NCI-H2107 (cell line): ENCODE results near the gene MCM10.
A peak's percentile ranks its signal among the peaks of the same experiment; 100 is the strongest.
"Not testable (repeated sequence)": the region's sequence is repeated elsewhere in the genome, so short reads cannot be mapped to it uniquely, and the experiment has no call there.

Experiments used
- DNase-seq: peaks from one replicate; lab custom pipeline; 2025; lab: John Stamatoyannopoulos, UW

The MCM10 gene

GRCh38 chr10:13160934-13161856, at the start of gene MCM10:
TSS of gene MCM10 (plus strand) at chr10:13161558. CDS start at chr10:13164203, 2,645 bp downstream.
- peak; percentile 87 for DNase-seq

- no peak for DNase-seq
Measured at GRCh38 chr10:13113544-13113943, 47.8 kb upstream of the MCM10 start.

- DNase-seq = no peak
Measured at GRCh38 chr10:13115832-13116803, 45.2 kb upstream of the MCM10 start.

GRCh38 chr10:13117841-13118783, 43.2 kb upstream of the MCM10 start:
- DNase-seq = no peak

- no peak for DNase-seq
Measured at GRCh38 chr10:13118784-13119410, 42.5 kb upstream of the MCM10 start.

- no peak for DNase-seq
Measured at GRCh38 chr10:13120786-13121499, 40.4 kb upstream of the MCM10 start.

- DNase-seq = no peak
Measured at GRCh38 chr10:13121500-13121854, 39.9 kb upstream of the MCM10 start.

- DNase-seq = no peak
Measured at GRCh38 chr10:13136651-13137050, 24.7 kb upstream of the MCM10 start.

DNA sequence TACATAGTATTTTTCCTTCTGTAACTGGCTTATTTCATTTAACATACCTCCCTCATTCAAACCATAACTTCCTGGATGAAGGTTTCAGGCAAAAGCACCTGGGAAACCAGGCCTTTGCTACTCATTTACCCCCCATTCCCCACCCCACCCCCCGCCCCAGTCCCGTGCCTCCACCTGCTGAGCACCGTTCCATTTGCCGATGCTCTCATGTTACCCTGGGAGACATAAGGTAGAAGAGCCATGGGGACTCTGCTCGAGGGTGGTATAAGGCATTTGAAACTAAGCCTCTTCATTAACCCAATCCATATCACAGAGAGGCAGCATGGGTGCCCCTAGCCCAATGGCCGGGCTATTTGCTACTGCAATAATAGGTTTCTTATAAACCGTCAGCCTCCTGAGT, 22.2 kb upstream of the MCM10 start:
- peak; percentile 12 for DNase-seq

DNA sequence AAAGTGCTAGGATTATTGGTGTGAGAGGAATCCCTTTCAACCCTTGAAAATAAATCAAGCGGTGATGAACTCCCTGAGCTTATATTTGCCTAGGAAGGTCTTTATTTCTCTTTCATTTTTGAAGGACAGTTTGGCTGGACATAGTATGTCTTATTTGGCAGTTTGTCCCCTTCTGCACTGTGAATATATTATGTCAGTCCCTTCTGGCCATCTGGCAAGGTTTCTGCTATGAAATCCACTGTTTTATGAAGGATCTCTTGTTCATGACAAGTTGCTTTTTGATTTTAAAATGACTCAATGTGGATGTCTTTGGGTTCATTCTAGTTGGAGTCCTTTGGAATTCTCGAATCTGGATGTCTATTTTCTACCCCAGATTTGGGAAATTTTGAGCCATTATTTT, 21.7 kb upstream of the MCM10 start:
- no peak for DNase-seq

- no peak for DNase-seq
Measured at GRCh38 chr10:13140627-13141190, 20.6 kb upstream of the MCM10 start.

- DNase-seq = no peak
Measured at GRCh38 chr10:13143766-13144165, 17.6 kb upstream of the MCM10 start.

DNA sequence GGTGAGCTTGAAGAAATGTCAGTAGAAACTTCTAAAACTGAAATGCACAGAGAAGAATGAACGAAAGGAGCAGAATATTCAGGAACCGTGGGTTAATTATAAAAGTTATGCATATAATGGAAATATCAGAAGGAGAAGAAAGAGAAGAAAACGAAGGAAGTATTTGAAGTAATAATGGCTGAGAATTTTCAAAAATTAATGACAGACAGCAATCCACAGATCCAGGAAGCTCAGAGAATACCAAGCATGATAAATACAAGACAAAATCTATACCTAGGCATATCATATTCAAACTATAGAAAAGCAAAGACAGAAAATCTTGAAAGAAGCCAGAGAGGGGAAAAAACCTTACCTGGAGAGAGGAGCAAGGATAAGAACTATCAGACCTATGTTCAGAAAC, 16.5 kb upstream of the MCM10 start:
- DNase-seq = no peak

DNA sequence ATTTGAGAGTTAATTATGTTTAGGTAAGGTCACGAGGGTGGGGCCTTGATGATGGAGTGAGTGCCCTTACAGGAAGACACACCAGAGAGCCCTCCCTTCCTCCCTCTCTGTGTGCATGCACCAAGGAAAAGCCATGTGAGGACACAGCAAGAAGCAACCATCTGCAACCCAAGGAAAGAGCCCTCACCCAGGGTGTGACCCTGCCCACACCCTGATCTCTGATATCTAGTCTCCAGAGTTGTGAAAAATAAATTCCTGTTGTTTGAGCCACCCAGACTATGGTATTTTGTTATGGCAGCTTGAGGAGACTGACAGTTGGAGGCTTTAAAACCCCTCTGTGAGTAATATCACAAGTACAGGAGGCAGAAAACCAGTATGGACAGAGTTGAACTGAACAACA, 15.0 kb upstream of the MCM10 start:
- DNase-seq = no peak

DNA sequence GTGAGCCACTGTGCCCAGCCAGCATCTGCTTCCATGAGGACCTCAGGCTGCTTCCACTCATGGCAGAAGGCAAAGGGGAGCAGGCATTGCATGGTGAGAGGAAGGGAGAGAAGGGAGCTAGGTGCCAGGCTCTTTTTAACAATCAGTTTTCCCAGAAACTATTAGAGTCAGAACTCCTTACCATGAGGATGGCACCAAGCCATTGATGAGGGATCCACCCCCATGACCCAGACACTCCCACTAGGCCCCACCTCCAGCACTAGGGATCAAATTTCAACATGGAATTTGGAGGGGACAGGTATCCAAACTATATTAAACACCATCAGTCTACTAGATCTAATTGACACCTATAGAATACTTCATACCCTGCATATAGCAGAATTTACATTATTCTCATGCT, 14.2 kb upstream of the MCM10 start:
- DNase-seq = no peak

GRCh38 chr10:13152296-13152695, 9.1 kb upstream of the MCM10 start:
- no peak for DNase-seq

DNA sequence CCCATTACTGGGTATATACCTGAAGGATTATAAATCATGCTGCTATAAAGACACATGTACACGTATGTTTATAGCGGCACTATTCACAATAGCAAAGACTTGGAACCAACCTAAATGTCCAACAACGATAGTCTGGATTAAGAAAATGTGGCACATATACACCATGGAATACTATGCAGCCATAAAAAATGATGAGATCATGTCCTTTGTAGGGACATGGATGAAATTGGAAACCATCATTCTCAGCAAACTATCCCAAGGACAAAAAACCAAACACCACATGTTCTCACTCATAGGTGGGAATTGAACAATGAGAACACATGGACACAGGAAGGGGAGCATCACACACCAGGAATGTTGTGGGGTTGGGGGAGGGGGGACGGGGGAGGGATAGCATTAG, 5.5 kb upstream of the MCM10 start:
- not testable (repeated sequence) for DNase-seq

- no peak for DNase-seq
Measured at GRCh38 chr10:13158401-13158800, 3.0 kb upstream of the MCM10 start.

- no peak for DNase-seq
Measured at GRCh38 chr10:13161857-13162271, 506 bp downstream of the MCM10 start.

DNA sequence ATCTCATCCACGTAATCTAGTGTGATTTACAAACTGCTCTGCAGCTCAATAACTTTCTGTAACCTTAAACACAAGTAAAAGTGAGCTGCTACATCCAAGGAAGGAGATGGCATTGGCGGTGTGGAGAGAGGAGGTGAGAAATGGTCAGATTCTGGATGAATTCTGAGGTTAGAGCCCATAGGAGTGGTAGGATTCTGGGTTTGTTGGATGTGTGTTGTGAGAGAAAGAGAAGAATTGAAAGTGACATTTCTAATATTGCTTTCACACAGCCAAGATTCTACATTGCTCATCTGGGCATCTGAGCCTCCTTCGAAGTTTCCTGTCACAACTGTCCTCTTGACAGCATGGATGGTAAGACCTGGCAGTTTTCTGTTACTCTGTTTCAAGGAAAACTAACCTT, 2.5 kb downstream of the MCM10 start:
- no peak for DNase-seq
